Germinal center (tissue), 1 donor: ENCODE measurements around the gene LRRC7.
"Not testable (repeated sequence)": the region's sequence is repeated elsewhere in the genome, so short reads cannot be mapped to it uniquely, and the experiment has no call there.

ENCODE experiments used
- DNase-seq: peaks from one replicate; pipeline ENCODE4 v3.0.0; 2012; ENCODE audit warnings: mixed read lengths, low spot score

LRRC7 gene

GRCh38 chr1:70041317-70042045, 473.8 kb downstream of the LRRC7 start:
- no peak for DNase-seq

- no peak for DNase-seq
These were observed 474.5 kb downstream of the LRRC7 start for GRCh38 chr1:70042090-70042731.

- no peak for DNase-seq
These were observed 476.1 kb downstream of the LRRC7 start for GRCh38 chr1:70043804-70044203.

- DNase-seq = no peak
These were observed 477.1 kb downstream of the LRRC7 start for GRCh38 chr1:70044832-70045231.

- DNase-seq = not testable (repeated sequence)
These were observed 477.9 kb downstream of the LRRC7 start for GRCh38 chr1:70045581-70045980.

- DNase-seq = no peak
These were observed 480.8 kb downstream of the LRRC7 start for GRCh38 chr1:70048336-70049094.

GRCh38 chr1:70051926-70052325, 484.2 kb downstream of the LRRC7 start:
- DNase-seq = no peak

- DNase-seq = no peak
These were observed 489.8 kb downstream of the LRRC7 start for GRCh38 chr1:70057500-70057899.

GRCh38 chr1:70061231-70061630, 493.5 kb downstream of the LRRC7 start:
- DNase-seq = no peak

- DNase-seq = no peak
These were observed 496.1 kb downstream of the LRRC7 start for GRCh38 chr1:70063861-70064260.

GRCh38 chr1:70066711-70067110, 499.0 kb downstream of the LRRC7 start:
- no peak for DNase-seq

GRCh38 chr1:70071601-70072000, 503.9 kb downstream of the LRRC7 start:
- DNase-seq = no peak

- no peak for DNase-seq
These were observed 504.6 kb downstream of the LRRC7 start for GRCh38 chr1:70072231-70072751.

GRCh38 chr1:70075761-70076160, 508.0 kb downstream of the LRRC7 start:
- no peak for DNase-seq

- DNase-seq = no peak
These were observed 509.3 kb downstream of the LRRC7 start for GRCh38 chr1:70077066-70077465.

GRCh38 chr1:70079546-70079945, 511.8 kb downstream of the LRRC7 start:
- DNase-seq = no peak

GRCh38 chr1:70083519-70083918, 515.8 kb downstream of the LRRC7 start:
- no peak for DNase-seq

- no peak for DNase-seq
These were observed 516.7 kb downstream of the LRRC7 start for GRCh38 chr1:70084314-70084915.

GRCh38 chr1:70085521-70085920, 517.8 kb downstream of the LRRC7 start:
- no peak for DNase-seq

- DNase-seq = no peak
These were observed 519.2 kb downstream of the LRRC7 start for GRCh38 chr1:70086897-70087296.

GRCh38 chr1:70090141-70090540, 522.4 kb downstream of the LRRC7 start:
- no peak for DNase-seq

GRCh38 chr1:70090875-70091274, 523.2 kb downstream of the LRRC7 start:
- DNase-seq = no peak
